DMS114 treated with DMSO at 0.1 percent for 48 hours (cell line): ENCODE measurements around the gene STAB2.
"Not testable (repeated sequence)": the region's sequence is repeated elsewhere in the genome, so short reads cannot be mapped to it uniquely, and the experiment has no call there.

ENCODE experiments used
- DNase-seq: peaks from one replicate; lab custom pipeline; 2025; ENCODE audit not compliant: unreplicated experiment; lab: John Stamatoyannopoulos, UW

The STAB2 gene

DNA sequence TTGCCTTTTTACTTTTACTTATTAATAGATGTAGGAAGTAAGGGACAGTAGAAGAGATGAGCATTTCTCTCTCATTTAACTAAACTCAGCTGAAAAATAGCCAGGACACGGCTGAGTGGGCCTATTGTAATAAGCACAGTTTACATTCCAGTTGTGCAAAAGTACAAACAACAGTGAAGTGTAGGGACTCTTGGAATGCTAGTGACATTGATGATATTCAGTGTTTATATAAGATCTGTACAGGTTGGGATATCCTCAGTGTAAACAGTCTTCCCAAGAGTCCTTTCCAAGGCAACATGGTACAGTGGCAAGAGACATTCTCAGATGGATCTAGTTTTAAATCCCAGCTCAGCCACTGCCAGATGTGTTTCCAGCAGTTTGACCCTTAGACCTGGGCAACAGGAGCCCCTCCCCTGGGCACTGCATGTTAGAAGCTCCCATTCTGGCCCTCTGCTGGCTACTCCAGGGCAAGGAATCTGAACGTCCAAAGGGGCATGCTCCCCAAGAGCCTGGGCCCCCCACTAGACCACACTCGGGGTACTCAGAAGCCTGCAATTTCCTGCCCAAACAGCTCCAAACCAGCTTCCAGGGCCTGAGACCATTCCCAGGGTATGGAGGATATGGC is 55.3 kb downstream of the STAB2 start:
- no peak for DNase-seq

DNA sequence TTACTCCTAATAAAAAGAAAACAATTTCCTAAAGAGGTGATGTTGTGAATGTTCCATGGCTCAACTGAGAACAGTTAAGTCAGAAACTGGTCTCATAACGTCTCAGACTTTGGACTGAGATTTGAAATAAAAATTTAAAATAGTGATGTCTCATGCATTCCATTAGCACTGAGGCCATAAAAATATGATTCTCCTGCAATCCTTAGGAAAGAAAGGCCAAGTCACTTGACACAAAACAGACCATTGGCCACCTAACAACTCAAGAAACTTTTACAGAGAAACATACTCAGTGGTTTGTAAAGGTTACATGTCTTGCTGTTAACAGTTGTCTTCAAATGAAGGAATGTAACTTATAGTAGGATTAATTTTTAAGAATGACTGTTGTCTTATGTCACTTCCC is 58.1 kb downstream of the STAB2 start:
- no peak for DNase-seq

DNA sequence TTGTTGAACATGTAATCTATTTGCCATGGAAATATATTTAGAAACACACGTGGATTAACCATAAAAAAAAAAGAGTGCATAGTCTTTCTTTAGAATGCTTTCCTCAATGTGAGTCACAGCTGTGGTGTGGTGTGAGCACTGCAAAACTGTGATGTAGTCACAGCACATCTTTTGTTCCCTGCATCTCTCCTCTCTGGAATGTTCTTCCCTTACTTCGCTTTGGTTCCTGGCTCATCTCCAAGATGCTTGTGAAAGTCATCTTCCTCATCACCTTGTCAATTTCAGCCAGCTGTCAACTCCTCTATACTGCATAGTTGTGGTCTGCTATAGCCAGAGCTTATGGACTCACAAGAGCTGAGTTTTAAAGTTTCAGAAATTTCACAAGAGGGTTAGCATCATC is 60.2 kb downstream of the STAB2 start:
- no peak for DNase-seq

DNA sequence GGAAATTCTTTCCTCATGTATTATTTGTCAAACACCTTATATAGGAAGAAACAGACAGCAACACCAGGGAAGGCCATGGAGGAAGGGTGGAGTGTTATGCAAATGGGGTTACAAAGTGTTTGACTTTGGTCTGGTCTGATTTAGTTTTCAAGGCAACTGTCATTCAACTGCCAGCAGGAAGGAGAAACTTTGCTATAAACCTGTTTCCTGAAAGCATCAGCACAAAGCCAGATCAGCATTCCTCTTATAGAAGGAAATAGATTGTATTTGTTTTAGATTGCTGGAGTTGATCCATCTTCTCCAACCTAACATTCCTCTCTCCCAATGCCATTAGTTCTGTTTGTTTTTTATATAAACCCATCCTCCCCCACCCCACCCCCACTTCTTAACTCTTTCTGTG is 65.7 kb downstream of the STAB2 start:
- no peak for DNase-seq

DNA sequence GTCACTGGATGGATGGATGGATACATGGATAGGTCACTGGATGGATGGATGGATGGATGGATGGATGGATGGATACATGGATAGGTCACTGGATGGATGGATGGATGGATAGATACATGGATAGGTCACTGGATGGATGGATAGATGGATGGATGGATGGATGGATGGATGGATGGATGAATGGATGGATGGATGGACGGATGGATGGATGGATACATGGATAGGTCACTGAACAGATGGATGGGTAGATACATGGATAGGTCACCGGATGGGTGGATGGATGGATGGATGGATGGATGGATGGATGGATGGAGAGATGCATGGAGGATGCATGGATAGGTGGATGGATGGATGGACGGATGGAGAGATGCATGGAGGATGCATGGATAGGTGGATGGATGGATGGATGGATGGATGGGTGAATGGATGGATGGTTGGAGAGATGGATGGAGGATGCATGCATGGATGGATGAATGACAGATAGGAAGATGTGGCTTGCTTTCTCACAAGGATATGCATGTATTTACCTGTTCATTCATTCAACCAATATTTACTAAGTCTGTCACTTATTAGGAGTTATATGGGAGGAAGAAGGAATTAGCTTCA is 66.6 kb downstream of the STAB2 start:
- DNase-seq, result not testable (repeated sequence)

DNA sequence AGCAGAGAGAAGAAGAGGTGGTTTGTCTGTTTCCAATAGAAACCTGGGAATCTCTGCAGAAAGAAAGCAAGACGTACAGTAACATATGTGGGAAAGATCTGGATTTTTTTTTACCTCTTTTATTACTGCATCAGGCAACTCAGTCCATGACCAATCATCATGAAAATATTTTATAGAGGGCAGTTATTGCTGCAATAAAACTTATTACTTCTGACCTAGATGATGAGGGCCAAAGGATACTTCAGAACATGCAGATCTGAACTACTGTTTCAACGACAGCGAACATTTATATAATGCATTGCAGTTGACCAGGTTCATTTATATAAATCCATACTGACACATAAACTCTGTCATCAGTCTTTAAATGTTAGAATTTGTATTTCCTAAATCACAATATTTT is 67.7 kb downstream of the STAB2 start:
- DNase-seq, result no peak

DNA sequence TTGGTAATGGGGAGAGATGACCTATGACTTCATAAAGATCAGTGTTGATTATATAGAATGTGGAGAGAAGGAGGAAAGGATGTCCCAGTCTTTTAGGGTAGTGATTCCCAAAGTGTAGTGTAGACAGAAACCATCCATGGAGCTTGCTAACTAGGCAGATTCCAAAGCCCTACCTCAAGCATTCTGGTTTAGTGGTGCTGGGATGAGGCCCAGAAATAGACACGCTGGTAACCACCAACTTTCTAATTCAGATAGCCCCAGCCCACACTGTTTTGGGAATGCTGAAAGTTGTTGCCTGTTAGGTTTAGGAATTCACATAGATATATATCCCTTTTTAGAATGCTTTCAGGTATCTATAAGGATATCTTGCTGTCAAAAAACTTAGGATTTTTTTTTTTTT is 69.2 kb downstream of the STAB2 start:
- no peak for DNase-seq

DNA sequence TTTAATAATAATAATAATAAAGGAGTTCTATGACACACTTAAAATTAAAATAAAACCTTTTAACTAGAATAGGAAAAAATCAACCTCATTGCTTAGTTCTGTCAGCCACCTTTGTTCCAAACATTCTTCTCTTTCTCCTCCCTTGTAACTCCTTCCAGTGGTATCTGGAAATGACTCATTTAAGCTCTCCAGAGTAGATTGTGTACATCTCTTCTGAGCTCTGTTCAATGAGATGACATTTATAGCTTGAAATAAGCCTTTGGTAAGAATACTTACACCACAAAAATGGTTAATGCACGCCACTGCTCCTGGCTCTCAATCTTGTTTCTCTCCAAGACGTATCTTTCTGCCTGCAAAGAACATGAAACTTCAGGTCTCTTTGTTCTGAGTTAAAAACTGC is 70.3 kb downstream of the STAB2 start:
- no peak for DNase-seq

DNA sequence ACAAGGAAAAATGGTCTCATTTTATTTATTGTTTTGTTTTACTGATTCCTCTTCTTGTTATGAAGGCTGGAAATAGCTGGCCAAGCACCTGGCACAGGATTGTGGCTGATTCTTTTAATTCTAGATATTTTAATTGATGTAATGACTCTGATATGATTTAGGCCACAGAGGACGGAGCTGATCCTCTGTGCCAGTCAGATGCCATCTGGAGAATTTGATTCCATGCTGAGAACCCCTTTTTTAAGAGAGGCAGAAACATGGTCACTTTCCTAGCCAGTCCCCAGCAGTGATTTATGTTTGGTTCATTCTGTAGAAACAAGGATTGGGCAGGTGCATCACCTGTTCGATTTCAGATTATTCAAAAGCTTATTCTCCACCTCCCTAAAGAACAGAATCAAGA is 77.6 kb downstream of the STAB2 start:
- DNase-seq, result no peak

DNA sequence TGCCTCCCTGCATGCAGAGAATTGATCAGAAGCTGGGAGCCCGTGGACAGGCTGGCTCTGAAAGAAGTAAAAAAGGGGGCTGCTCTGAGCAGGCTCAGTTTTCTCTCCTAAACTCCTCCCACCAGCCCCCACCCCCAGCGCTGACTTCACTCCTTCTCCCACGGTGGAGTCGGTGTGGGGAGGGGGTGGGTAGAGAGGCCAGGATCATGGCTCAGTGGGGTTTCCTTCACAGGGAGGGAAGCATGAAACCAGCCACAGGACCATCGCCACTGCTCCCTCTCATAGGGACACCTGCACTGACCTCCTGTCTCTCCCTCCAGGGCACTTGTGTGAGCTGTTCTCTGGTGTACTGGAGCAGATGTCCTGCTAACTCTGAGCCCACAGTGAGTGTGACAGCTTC is 78.9 kb downstream of the STAB2 start:
- DNase-seq, result no peak

DNA sequence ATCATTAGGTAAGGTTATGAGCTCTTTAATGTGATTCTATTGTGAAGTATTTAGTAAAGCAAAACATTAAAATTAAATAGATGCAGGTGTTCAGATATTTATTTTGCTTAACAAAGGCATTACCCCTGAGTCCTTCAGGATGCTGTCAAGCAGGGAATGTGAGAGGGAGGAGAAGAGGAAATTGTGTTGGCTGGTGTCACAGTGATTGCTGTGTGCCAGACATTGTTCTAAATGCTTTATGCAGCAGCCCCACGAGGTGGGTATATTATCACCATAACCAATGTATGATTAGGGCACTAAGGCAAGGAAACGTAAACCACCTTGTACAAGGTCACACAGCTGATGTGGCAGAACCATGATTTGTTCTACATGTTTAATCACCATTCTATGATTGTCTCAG is 80.1 kb downstream of the STAB2 start:
- no peak for DNase-seq

DNA sequence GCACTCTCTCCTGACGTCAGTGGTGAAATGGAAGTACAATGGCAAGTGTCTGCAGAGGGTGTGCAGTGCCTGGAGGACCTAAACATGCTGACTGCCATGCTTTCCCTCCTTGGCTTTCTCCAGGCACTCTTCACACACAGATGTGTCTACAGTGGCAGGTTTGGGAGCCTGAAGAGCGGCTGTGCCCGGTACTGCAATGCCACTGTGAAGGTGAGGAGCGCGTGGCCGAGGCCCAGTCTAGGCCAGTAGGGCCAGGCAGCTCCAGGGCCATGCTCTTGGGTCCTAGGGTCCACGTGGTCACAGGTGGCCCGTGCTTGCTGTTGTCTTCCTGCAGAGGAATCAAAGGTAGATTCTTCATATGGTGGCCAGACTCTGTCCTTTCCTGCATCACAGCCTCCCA is 81.4 kb downstream of the STAB2 start:
- no peak for DNase-seq

DNA sequence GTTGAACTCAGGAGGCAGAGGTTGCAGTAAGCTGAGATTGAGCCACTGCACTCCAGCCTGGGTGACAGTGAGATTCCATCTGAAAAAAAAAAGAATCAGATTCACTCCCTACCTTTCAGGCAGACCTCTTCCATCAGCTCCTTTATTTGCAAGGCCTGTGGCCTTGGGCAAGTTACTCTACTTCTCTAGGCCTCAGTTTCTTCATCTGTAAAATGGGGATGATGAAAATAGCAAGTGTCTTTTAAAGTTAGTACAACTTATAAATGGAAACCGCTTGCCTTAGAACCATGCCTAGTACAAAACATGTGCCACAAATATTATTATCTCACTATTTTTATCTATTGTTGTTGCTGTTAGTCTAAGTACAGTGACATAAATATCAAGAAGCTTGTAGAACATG is 84.3 kb downstream of the STAB2 start:
- DNase-seq, result no peak

DNA sequence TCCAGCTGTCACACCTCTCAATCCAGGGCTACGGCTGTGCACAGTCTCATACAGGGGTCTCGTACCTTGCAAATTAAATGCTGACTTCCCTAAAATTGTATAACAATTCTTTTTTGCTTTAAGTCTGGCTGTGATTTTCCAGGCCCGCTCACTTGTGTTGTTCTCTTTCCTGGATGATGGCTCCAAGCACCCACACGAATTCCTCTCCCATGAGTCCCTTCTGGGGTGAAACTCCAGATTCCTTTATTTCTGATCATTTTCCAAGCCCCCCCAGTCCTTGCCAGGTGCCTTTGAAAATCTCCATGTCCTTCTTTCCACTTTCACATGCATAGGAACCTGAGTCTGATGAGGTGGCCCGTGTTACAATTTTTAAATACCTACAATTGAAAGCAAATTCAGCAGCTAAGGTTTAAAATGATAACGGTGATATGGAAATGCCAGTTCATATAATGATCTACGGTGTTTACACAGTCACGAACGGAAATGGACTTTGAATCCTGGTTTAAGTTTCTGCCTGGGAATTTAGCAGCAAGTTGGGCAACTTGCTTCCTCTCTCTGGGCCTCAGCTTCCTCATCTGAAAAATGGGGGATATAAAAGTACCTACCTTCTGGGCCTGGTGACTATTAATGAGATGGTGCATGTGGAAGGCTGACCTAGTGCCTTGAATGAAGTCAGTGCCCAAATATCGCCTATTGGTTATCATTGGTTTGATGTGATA is 85.5 kb downstream of the STAB2 start:
- DNase-seq, result no peak

DNA sequence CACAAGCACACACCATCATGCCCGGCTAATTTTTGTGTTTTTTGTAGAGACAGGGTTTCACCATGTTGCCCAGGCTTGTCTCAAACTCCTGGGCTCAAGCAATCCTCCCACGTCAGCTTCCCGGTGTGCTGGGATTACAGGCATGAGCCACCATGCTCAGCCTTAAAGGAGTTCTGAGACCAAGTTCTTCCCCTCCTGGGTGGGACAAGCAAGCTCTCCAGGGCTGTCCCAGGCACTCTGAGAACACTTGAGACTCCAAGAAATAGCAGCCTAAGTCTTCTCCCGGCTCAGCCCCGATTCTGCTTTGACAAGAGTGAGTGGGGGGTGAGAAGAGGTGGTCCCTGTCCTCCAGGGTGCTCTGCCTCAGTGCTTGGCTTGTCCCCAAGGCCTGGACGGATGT is 86.4 kb downstream of the STAB2 start:
- DNase-seq, result no peak

DNA sequence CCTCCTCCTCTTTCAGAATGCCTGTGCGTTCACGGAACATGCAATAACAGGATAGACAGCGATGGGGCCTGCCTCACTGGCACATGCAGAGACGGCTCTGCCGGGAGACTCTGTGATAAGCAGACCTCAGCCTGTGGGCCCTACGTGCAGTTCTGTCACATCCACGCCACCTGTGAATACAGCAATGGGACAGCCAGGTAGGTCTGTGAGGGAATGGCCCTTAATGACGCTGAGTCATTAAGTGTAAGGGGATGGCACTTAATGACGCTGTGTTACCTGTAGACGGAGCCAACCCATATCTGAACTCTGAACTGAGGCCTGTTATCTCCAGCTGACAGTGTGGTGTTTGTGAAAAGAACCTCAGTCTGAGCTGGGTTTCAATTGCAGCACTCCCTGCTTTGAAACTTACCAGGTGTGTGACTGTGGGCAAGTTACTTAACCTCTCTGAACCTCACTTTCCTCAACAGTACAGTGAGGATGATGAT is 86.9 kb downstream of the STAB2 start:
- DNase-seq, result no peak

DNA sequence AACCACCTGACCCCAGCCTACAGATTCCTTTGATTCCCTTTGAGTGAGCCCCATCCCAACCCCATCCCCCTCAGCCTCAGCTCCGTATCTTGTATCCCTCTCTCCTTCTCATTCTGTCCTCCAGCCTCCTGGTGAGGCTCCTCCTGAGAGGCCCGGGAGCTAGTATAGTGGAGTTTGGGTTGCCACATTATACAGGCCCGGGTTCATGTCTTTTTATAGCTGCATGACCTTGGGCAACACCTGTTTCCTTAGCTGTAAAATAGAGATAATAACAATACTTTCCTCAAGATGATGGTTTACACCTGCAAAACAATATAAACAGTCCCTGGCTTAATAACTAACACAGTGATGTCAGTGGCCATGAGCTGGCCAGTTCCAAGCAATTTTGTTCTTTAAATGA is 89.8 kb downstream of the STAB2 start:
- DNase-seq, result no peak

DNA sequence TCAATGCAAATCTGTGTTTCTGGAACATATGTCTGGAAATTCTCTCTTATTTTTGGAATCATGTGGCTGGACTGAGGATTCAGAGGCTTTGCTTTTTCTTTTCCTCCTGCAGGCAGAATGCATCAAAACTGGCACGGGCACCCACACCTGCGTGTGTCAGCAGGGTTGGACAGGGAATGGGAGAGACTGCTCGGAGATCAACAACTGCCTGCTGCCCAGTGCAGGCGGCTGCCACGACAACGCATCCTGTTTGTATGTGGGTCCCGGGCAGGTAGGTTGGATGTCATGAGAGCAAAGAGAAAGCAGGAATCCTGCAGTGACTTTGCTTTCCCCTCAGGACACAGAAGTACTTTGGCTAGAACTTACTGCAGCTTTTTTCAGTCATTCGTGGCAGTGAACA is 90.3 kb downstream of the STAB2 start:
- no peak for DNase-seq

DNA sequence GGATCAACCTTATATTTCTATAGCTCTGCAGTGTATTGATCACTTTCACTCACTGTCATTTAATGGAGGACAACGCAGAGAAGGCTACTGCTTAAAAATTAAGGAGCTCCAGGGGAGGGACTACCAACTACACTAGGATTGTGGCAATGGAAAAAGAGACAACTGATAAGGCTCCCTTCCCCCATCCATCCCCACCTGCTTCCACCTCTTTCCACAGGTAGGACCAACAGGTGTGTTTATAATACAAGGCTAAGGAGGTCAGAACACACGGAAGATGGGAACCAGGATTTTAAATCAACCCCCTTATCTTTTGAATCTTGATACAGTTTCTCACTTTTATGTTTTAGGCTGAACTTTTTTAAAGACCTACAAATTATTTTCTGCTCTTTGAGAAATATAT is 90.8 kb downstream of the STAB2 start:
- no peak for DNase-seq

DNA sequence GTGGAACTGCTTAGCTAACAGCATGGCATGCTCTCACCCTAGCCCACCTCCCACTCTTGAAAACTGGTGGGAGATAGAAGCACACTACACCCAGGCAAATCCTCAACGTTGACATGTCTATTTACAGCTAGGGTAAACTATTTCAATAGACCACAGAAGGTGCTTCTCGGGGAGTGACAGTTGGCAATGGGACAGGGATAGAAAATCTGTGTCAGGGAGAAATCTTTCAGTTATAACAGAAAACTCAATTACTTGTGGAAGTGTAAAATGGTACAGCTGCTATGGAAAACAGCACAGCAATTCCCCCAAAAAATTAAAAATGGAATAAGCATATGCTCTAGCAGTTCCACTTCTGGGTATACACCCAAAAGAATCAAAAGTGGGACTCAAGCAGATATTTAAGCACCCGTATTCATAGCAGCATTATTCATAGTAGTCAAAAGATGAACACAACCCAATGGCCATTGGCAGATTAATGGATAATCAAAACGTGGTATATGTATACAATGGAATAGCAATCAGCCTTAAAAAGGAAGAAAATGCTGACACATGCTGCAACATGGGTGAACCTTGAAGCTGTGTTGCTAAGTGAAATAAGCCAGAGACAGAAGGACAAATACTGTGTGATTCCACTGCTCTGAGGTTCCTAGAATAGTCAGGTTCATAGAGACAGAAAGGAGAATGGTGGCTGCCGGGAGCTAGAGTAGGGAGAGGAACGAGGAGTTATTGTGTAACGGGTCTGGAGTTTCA is 92.5 kb downstream of the STAB2 start:
- DNase-seq, result no peak

DNA sequence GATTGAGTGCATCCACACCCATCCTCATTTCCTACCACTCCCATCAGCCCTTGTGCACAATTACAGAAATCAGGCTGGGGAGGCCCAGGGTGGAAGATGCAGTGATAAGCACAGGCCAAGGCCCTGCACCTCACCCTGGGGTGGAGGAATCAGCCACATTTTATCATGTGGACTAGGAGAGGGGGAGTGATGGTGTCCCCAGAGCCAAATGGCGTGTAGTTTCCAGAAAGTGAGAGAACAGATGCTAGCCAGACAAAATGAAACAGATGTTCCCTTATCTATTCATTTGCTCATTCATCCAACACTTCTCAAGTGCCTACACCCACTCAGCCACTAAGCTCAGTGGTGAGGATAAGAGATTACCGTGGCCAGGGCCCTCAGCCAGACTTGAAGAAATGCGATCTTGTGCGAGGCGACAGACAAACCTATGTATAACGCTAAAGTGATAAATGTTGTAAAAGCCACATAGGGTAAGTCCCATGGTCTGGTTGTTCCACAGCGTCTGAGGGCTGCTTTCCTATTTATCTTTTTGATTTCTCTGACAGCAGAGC is 93.6 kb downstream of the STAB2 start:
- no peak for DNase-seq

DNA sequence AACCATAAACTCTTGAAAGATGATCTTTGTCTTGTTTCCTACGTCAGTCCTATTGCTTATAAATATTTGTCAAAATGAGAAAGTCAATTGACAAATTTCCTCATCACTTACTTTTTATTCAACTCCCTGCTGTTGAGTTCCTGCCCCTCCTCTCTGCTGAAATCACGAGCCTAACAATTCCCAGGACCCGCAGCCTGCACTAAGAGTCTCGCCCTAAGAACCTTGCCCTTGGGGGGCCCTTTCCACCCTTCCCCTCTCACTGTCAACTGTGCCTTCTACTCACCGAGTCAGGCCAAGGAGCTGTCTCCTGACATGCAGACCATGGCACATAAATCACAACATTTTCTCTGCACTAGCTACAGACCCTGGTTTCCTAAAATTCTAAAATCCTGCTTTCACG is 99.0 kb downstream of the STAB2 start:
- DNase-seq, result no peak
